LNCaP clone FGC (cell line): ENCODE measurements around the gene ACACA.

Experiments
- DNase-seq: peaks from one replicate; pipeline ENCODE4 v3.0.0-alpha.2; 2011; ENCODE audit warnings: low read depth
- H3K4me3 ChIP-seq: 2 replicates; pipeline ENCODE4 v1.5.1; 2011; ENCODE audit warnings: mild to moderate bottlenecking, low read depth, low read length, control low read depth
- CTCF ChIP-seq: IDR thresholded peaks from 2 replicates; pipeline ENCODE4 v1.5.1; 2012; ENCODE audit warnings: mild to moderate bottlenecking; ENCODE audit not compliant: control insufficient read depth, insufficient read depth; ENCODE audit errors: extremely low read depth

Gene ACACA

GRCh38 chr17:37207103-37207502 is 199.5 kb downstream of the ACACA start:
- no peak for DNase-seq
- H3K4me3 ChIP-seq = no peak overlapping the region
- no peak for TF ChIP-seq CTCF

- no peak overlapping the region for H3K4me3 ChIP-seq
- no peak for TF ChIP-seq CTCF
- DNase-seq = no peak
Observed at GRCh38 chr17:37206299-37206698, 200.3 kb downstream of the ACACA start.

- DNase-seq = no peak
- no peak overlapping the region for H3K4me3 ChIP-seq
- TF ChIP-seq CTCF = no peak
Observed at GRCh38 chr17:37200497-37200896, 206.1 kb downstream of the ACACA start.

- no peak for DNase-seq
- no peak for TF ChIP-seq CTCF
- H3K4me3 ChIP-seq = no peak overlapping the region
Observed at GRCh38 chr17:37197336-37197735, 209.3 kb downstream of the ACACA start.

GRCh38 chr17:37194208-37194607 is 212.4 kb downstream of the ACACA start:
- DNase-seq = no peak
- no peak overlapping the region for H3K4me3 ChIP-seq
- no peak for TF ChIP-seq CTCF

GRCh38 chr17:37191219-37191618 is 215.4 kb downstream of the ACACA start:
- H3K4me3 ChIP-seq = no peak overlapping the region
- no peak for TF ChIP-seq CTCF
- DNase-seq = no peak

GRCh38 chr17:37190493-37190892 is 216.1 kb downstream of the ACACA start:
- H3K4me3 ChIP-seq = no peak overlapping the region
- no peak for TF ChIP-seq CTCF
- DNase-seq = no peak
